Measurements from ENCODE around the gene EFCAB10. TPM values are rescaled to one million over a fixed set of nuclear protein-coding genes. Genes with fewer than 3 reads are reported as not detected.

The EFCAB10 gene
- total and polyA plus RNA-seq, 12 donors = 0.10 to 0.27 (median 0.11) TPM; not detected in 9

DNA sequence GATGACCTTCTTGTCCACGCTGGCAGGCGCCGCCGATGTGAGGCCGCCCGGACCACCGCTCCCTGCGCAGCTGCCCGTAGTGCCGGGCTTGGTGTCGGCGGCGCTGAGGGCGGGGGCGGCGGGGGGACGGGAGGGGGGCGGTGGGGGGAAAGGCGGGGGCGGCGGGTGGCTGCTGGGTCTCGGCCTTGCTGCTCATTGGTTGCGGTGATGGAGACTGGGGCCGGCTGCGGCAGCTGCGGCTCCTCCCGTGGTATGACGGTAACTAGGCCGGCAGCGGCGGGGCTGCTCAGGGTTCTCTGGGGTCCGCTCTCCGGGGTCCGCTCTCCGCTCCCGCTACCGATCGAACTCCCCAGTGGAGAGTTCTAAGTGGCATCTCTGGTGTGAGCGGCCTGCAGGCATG, 1.8 kb upstream of the EFCAB10 start:
- DNase-seq = no peak
- Histone ChIP-seq H3K4me1 (replicated peaks in 1 of 2) (peaks cover 0 to 8% of the 10 kb centered on the region in 2 donors), H3K36me3 (replicated peaks in 1 of 2) (no peaks in the 10 kb centered on the region), H3K9me3 (replicated peaks in 1 of 3) (no peaks in the 10 kb centered on the region), H3K27me3 (no peaks in the 10 kb centered on the region), H3K27ac (no peak overlapping the region), H3K4me3 (no peak overlapping the region)
- 74 to 87% (median 80%) methylated on average over 13 to 39 of the region's 39 CpGs for WGBS, 4 donors
- TF ChIP-seq, protein P1, sequence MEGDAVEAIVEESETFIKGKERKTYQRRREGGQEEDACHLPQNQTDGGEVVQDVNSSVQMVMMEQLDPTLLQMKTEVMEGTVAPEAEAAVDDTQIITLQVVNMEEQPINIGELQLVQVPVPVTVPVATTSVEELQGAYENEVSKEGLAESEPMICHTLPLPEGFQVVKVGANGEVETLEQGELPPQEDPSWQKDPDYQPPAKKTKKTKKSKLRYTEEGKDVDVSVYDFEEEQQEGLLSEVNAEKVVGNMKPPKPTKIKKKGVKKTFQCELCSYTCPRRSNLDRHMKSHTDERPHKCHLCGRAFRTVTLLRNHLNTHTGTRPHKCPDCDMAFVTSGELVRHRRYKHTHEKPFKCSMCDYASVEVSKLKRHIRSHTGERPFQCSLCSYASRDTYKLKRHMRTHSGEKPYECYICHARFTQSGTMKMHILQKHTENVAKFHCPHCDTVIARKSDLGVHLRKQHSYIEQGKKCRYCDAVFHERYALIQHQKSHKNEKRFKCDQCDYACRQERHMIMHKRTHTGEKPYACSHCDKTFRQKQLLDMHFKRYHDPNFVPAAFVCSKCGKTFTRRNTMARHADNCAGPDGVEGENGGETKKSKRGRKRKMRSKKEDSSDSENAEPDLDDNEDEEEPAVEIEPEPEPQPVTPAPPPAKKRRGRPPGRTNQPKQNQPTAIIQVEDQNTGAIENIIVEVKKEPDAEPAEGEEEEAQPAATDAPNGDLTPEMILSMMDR (IDR thresholded peaks at IDR 0.05) = no peak
- TF ChIP-seq POLR2A (IDR thresholded peaks at IDR 0.05) = no peak
- intact Hi-C loops (cut with DNase I) = no loop called here

DNA sequence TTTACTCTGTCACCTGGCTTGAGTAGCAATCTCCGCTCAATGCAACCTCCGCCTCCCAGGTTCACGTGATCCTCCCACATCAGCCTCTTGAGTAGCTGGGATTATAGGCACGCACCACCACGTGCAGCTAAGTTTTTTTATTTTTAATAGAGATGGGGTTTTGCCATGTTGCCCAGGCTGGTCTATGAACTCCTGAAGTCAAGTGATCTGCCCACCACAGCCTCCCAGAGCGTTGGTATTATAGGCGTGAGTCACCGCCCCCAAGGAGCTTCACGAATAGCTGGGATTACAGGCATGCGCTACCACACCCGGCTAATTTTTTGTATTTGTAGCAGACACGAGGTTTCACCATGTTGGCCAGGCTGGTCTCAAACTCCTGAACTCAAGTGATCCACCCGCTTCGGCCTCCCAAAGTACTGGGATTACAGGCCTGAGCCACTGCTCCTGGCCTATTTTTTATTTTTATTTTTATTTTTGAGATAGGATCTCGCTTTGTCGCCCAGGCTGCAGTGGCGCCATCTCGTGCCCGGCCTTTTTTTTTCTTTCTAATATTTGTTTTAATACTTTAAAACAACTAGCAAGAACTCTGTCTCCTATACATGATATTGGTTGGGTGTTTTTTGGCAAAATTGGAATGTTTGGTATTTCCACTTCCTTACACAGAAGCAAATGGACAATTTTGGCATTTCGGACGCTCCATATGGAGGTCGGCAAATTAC, 1.1 kb downstream of the EFCAB10 start:
- intact Hi-C loops (cut with DNase I) = no loop called here
- no peaks in the 10 kb centered on the region for H3K9me3 ChIP-seq (replicated peaks in 1 of 3)
- 83 to 88% (median 87%) methylated on average over 22 of the region's 22 CpGs for WGBS, 4 donors

DNA sequence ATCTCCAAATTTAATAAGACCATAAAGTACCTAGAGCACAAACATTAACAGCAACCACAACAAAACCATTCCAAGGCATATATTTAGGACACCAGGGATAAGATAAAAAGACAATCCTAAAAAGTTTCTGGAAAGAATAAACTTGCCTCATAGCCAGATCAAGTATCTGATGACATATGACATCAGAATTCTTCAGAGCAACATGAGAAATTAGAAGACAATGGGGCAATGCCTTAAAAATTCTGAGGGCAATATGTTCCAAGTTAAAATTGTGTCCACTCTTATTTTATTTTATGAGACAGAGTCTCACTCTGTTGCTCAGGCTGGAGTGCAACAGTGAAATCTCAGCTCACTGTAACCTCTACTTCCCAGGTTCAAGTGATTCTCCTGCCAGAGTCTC, 2.8 kb downstream of the EFCAB10 start:
- TF ChIP-seq POLR2A (IDR thresholded peaks at IDR 0.05) = no peak
- TF ChIP-seq, protein P1 (IDR thresholded peaks at IDR 0.05) = no peak
- H3K4me1 ChIP-seq (replicated peaks in 1 of 2) = peaks cover 0 to 8% of the 10 kb centered on the region in 2 donors
- H3K36me3 ChIP-seq (replicated peaks in 1 of 2) = no peaks in the 10 kb centered on the region
- H3K27ac ChIP-seq = no peak overlapping the region
- H3K4me3 ChIP-seq = no peak overlapping the region
- no peaks in the 10 kb centered on the region for H3K27me3 ChIP-seq
- H3K9me3 ChIP-seq (replicated peaks in 1 of 3) = no peaks in the 10 kb centered on the region
- intact Hi-C loops (cut with DNase I) = no loop called here
- DNase-seq = no peak

More for the DNA sequence above, 1.1 kb downstream of the EFCAB10 start:
- Histone ChIP-seq H3K36me3 (replicated peaks in 1 of 2) (no peaks in the 10 kb centered on the region), H3K4me1 (replicated peaks in 1 of 2) (peaks cover 0 to 8% of the 10 kb centered on the region in 2 donors), H3K27ac (no peak overlapping the region), H3K4me3 (no peak overlapping the region), H3K27me3 (no peaks in the 10 kb centered on the region)
- no peak for DNase-seq
- TF ChIP-seq, protein P1 (IDR thresholded peaks at IDR 0.05) = no peak
- no peak for TF ChIP-seq POLR2A (IDR thresholded peaks at IDR 0.05)

DNA sequence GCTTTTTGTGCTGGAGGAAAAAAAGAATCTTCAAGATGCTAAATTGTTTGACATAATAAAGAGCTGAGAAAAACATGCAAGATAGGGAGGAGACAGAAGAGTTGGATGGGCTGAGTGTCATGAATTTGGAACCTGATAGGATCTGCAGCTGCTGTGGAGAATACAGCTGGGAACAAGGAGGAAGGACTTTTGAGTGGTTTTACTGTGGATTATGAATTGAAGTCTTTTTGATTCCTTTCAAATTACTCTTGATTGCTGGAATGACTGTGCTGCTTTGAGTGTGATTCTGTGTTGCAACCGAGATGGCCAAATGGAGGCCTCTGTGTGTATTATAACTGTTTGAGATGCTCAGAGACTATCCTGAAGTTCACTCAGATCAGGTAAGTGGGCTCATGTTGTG, 4.0 kb downstream of the EFCAB10 start:
- 87 to 94% (median 93%) methylated on average over 1 of the region's 1 CpG for WGBS, 4 donors
- Histone ChIP-seq H3K27me3 (no peaks in the 10 kb centered on the region), H3K36me3 (replicated peaks in 1 of 2) (no peaks in the 10 kb centered on the region), H3K4me1 (replicated peaks in 1 of 2) (peaks cover 0 to 8% of the 10 kb centered on the region in 2 donors), H3K4me3 (no peak overlapping the region), H3K9me3 (replicated peaks in 1 of 3) (no peaks in the 10 kb centered on the region), H3K27ac (no peak overlapping the region)
- intact Hi-C loops (cut with DNase I) = no loop called here
- DNase-seq = no peak
- no peak for TF ChIP-seq POLR2A (IDR thresholded peaks at IDR 0.05)
- TF ChIP-seq, protein P1 (IDR thresholded peaks at IDR 0.05) = no peak

Measured in adrenal gland (tissue), 12 donors.